T-cell (primary cell): ENCODE measurements around the gene SEC61A1. TPM values are rescaled to one million over a fixed set of nuclear protein-coding genes. Genes with fewer than 3 reads are reported as not detected.

Experiments
- ATAC-seq, 4 experiments: fragments of 200-7000 bp in 3 of 4; fragments of 150-1000 bp in 1 of 4; cut with Tn5 transposase; replicated peaks in 1 of 4; 1 replicate in 3 of 4; 2 replicates in 1 of 4; pipeline ENCODE4 v1.10.0; 2021; ENCODE audit warnings: moderate library complexity in 3 of 4, mild to moderate bottlenecking in 2 of 4, moderate number of reproducible peaks in 1 of 4
- CTCF ChIA-PET, 2 donors: fragments of 300-600 bp; sonication (Branson Sonifier 250); formaldehyde crosslinking; loops; one replicate each; lab custom pipeline; 2022; ENCODE audit warnings: antibody characterized with exemption in 2 of 2; lab: Charles Lee
- POLR2A ChIA-PET, 2 donors: fragments of 300-600 bp; sonication (Branson Sonifier 250); formaldehyde crosslinking; loops; one replicate each; lab custom pipeline; 2022; ENCODE audit warnings: antibody characterized with exemption in 2 of 2; lab: Charles Lee
- DNase-seq, 35 experiments: peaks; one replicate each; pipeline versions ENCODE4 v3.0.0 to v3.0.0-alpha.2; 2013 to 2023
- H3K27ac ChIP-seq: one replicate; pipeline ENCODE4 v1.5.1; 2013; ENCODE audit warnings: low read length
- H3K27me3 ChIP-seq, 2 experiments: replicated peaks in 1 of 2; 1 replicate in 1 of 2; 2 replicates in 1 of 2; pipeline versions ENCODE4 v1.6.1 to v1.7.0; 2013; ENCODE audit warnings: low read length in 1 of 2, mixed read lengths in 1 of 2; ENCODE audit not compliant: control insufficient read depth in 2 of 2, insufficient read depth in 2 of 2; ENCODE audit errors: extremely low read depth in 1 of 2
- H3K36me3 ChIP-seq, 2 donors: 1 replicate in 1 of 2; 2 replicates in 1 of 2; pipeline versions ENCODE4 v1.6.1 to v1.7.0; 2013; ENCODE audit warnings: low read length in 1 of 2; ENCODE audit not compliant: control insufficient read depth in 2 of 2, insufficient read depth in 1 of 2; ENCODE audit errors: extremely low read depth in 1 of 2
- H3K4me1 ChIP-seq, 2 experiments: 1 replicate in 1 of 2; 2 replicates in 1 of 2; pipeline versions ENCODE4 v1.6.1 to v1.7.0; 2013; ENCODE audit warnings: low read length in 2 of 2, mixed read lengths in 1 of 2; ENCODE audit not compliant: insufficient read depth in 2 of 2, control insufficient read depth in 1 of 2; ENCODE audit errors: extremely low read depth in 1 of 2
- H3K4me3 ChIP-seq, 2 donors: 1 replicate in 1 of 2; 2 replicates in 1 of 2; pipeline versions ENCODE4 v1.5.1 to v1.7.0; 2013; ENCODE audit warnings: mild to moderate bottlenecking in 2 of 2, low read length in 1 of 2, moderate library complexity in 1 of 2; ENCODE audit not compliant: control insufficient read depth in 1 of 2; ENCODE audit errors: extremely low read depth in 1 of 2
- H3K9me3 ChIP-seq: 2 replicates; pipeline ENCODE4 v1.7.0; 2013
- H3K27ac Mint-ChIP-seq, 2 donors: one replicate each; pipeline ENCODE4 v1.8.0; 2020 to 2021; ENCODE audit warnings: mild to moderate bottlenecking in 2 of 2, mixed read lengths in 2 of 2
- H3K27me3 Mint-ChIP-seq, 2 donors: one replicate each; pipeline ENCODE4 v1.8.0; 2021 to 2022; ENCODE audit warnings: mixed read lengths in 2 of 2
- H3K36me3 Mint-ChIP-seq: one replicate; pipeline ENCODE4 v1.8.0; 2021; ENCODE audit warnings: mixed read lengths
- H3K4me1 Mint-ChIP-seq, 3 donors: one replicate each; pipeline ENCODE4 v1.8.0; 2020 to 2022; ENCODE audit warnings: mixed read lengths in 3 of 3, mild to moderate bottlenecking in 1 of 3
- H3K4me3 Mint-ChIP-seq, 3 donors: one replicate each; pipeline ENCODE4 v1.8.0; 2020 to 2022; ENCODE audit warnings: mild to moderate bottlenecking in 3 of 3, mixed read lengths in 3 of 3, moderate library complexity in 3 of 3
- H3K9me3 Mint-ChIP-seq, 3 donors: one replicate each; pipeline ENCODE4 v1.8.0; 2020 to 2022; ENCODE audit warnings: mixed read lengths in 3 of 3
- WGBS: methylation state at CpG from one replicate; pipeline ENCODE4 v1.1.5; 2013; ENCODE audit warnings: missing lambda C conversion rate; ENCODE audit not compliant: insufficient coverage; 5-methylcytosine and 5-hydroxymethylcytosine counted together
- total RNA-seq, 35 experiments: library from RNA in 6 of 35; stranded (reverse) in 6 of 35; fragments of 120-200 nt in 1 of 35; gene quantifications; one replicate each; pipeline versions ENCODE4 v1.2.1 to v1.2.4 and lab custom pipeline; 2013 to 2026

Gene SEC61A1
- total RNA-seq, 5 donors from 2014 or later (not counting 1 experiment from before 2014, with no cell fraction given), result 120 to 156 (median 135) TPM

- peaks cover 61% of the 10 kb centered on the region for H3K36me3 Mint-ChIP-seq
- CTCF ChIA-PET, result no interaction called here
- no peaks in the 10 kb centered on the region for H3K9me3 Mint-ChIP-seq
- Histone ChIP-seq H3K27me3 (peaks cover 0 to 15% of the 10 kb centered on the region in 2 experiments), H3K4me3 (no peak overlapping the region), H3K27ac (no peak overlapping the region), H3K9me3 (no peaks in the 10 kb centered on the region), H3K4me1 (peaks cover 3 to 11% of the 10 kb centered on the region in 2 experiments), H3K36me3 (peaks cover 8 to 56% of the 10 kb centered on the region in 2 donors)
- H3K4me1 Mint-ChIP-seq, result peaks cover 0 to 6% (median 3%) of the 10 kb centered on the region in 3 donors
- ATAC-seq (no peak), DNase-seq (no peak)
- POLR2A ChIA-PET, result no interaction called here
- WGBS, result 100% methylated on average over 5 of the region's 6 CpGs
- no peak overlapping the region for H3K4me3 Mint-ChIP-seq
- H3K27me3 Mint-ChIP-seq, result no peaks in the 10 kb centered on the region
- no peak overlapping the region for H3K27ac Mint-ChIP-seq
Measured at GRCh38 chr3:128081226-128081625, 29.0 kb downstream of the SEC61A1 start.

GRCh38 chr3:128081846-128082245 is 29.6 kb downstream of the SEC61A1 start:
- H3K27me3 Mint-ChIP-seq, result no peaks in the 10 kb centered on the region
- POLR2A ChIA-PET, result no interaction called here
- Histone ChIP-seq H3K36me3 (peaks cover 8 to 62% of the 10 kb centered on the region in 2 donors), H3K27me3 (peaks cover 0 to 10% of the 10 kb centered on the region in 2 experiments), H3K4me1 (peaks cover 0 to 6% of the 10 kb centered on the region in 2 experiments), H3K27ac (no peak overlapping the region), H3K9me3 (no peaks in the 10 kb centered on the region), H3K4me3 (no peak overlapping the region)
- no peak overlapping the region for H3K4me3 Mint-ChIP-seq
- 100% methylated on average over 1 of the region's 4 CpGs for WGBS
- no peak for DNase-seq
- CTCF ChIA-PET, result no interaction called here
- H3K4me1 Mint-ChIP-seq, result peaks cover 0 to 6% (median 0%) of the 10 kb centered on the region in 3 donors
- H3K36me3 Mint-ChIP-seq, result peaks cover 67% of the 10 kb centered on the region
- no peak for ATAC-seq
- H3K9me3 Mint-ChIP-seq, result no peaks in the 10 kb centered on the region
- no peak overlapping the region for H3K27ac Mint-ChIP-seq

- Mint-ChIP-seq H3K27me3 (no peaks in the 10 kb centered on the region), H3K4me3 (no peak overlapping the region), H3K36me3 (peaks cover 74% of the 10 kb centered on the region), H3K27ac (no peak overlapping the region), H3K4me1 (peaks cover 0 to 3% (median 0%) of the 10 kb centered on the region in 3 donors), H3K9me3 (no peaks in the 10 kb centered on the region)
- whole genome bisulfite sequencing, result 97% methylated on average over 9 of the region's 10 CpGs
- ChIA-PET CTCF (no interaction called here), POLR2A (no interaction called here)
- Histone ChIP-seq H3K4me1 (peaks cover 0 to under 1% of the 10 kb centered on the region in 2 experiments), H3K27ac (no peak overlapping the region), H3K27me3 (peaks cover 0 to 6% of the 10 kb centered on the region in 2 experiments), H3K36me3 (peaks cover 8 to 69% of the 10 kb centered on the region in 2 donors), H3K9me3 (no peaks in the 10 kb centered on the region), H3K4me3 (no peak overlapping the region)
- DNase-seq (peak in 1 of 35 experiments; percentile 4), ATAC-seq (no peak)
Measured at GRCh38 chr3:128082546-128082945, 30.3 kb downstream of the SEC61A1 start.

- ChIA-PET CTCF (no interaction called here), POLR2A (no interaction called here)
- peaks cover 75% of the 10 kb centered on the region for H3K36me3 Mint-ChIP-seq
- H3K4me1 Mint-ChIP-seq, result no peaks in the 10 kb centered on the region
- no peaks in the 10 kb centered on the region for H3K9me3 Mint-ChIP-seq
- H3K27me3 ChIP-seq, result peaks cover 0 to 5% of the 10 kb centered on the region in 2 experiments
- H3K9me3 ChIP-seq, result no peaks in the 10 kb centered on the region
- 97% methylated on average over 10 of the region's 10 CpGs for WGBS
- H3K4me1 ChIP-seq, result no peaks in the 10 kb centered on the region
- H3K4me3 Mint-ChIP-seq, result no peak overlapping the region
- H3K27ac Mint-ChIP-seq, result no peak overlapping the region
- DNase-seq, result no peak
- H3K4me3 ChIP-seq, result no peak overlapping the region
- no peak for ATAC-seq
- no peaks in the 10 kb centered on the region for H3K27me3 Mint-ChIP-seq
- peaks cover 8 to 72% of the 10 kb centered on the region in 2 donors for H3K36me3 ChIP-seq
- H3K27ac ChIP-seq, result no peak overlapping the region
Measured at GRCh38 chr3:128083396-128083795, 31.2 kb downstream of the SEC61A1 start.

- DNase-seq (no peak), ATAC-seq (no peak)
- Histone ChIP-seq H3K9me3 (no peaks in the 10 kb centered on the region), H3K27me3 (peaks cover 0 to under 1% of the 10 kb centered on the region in 2 experiments), H3K36me3 (peaks cover 8 to 75% of the 10 kb centered on the region in 2 donors), H3K27ac (no peak overlapping the region), H3K4me1 (no peaks in the 10 kb centered on the region), H3K4me3 (no peak overlapping the region)
- 80% methylated on average over 1 of the region's 9 CpGs for WGBS
- Mint-ChIP-seq H3K4me1 (no peaks in the 10 kb centered on the region), H3K9me3 (no peaks in the 10 kb centered on the region), H3K36me3 (peaks cover 68% of the 10 kb centered on the region), H3K27ac (no peak overlapping the region), H3K27me3 (no peaks in the 10 kb centered on the region), H3K4me3 (no peak overlapping the region)
- POLR2A ChIA-PET, result interaction anchor here in 1 of 2 donors (0.5 kb wide), 1 partner anchor 32 kb away, joined by 3 read pairs; no protein-coding TSS in a partner anchor
- CTCF ChIA-PET, result no interaction called here
Measured at GRCh38 chr3:128083980-128084674, 31.9 kb downstream of the SEC61A1 start.

GRCh38 chr3:128084675-128085021 is 32.4 kb downstream of the SEC61A1 start:
- DNase-seq (no peak), ATAC-seq (no peak)
- H3K27ac ChIP-seq, result no peak overlapping the region
- H3K27me3 Mint-ChIP-seq, result no peaks in the 10 kb centered on the region
- no peaks in the 10 kb centered on the region for H3K27me3 ChIP-seq
- H3K27ac Mint-ChIP-seq, result no peak overlapping the region
- H3K36me3 Mint-ChIP-seq, result peaks cover 63% of the 10 kb centered on the region
- no peaks in the 10 kb centered on the region for H3K9me3 Mint-ChIP-seq
- H3K4me3 ChIP-seq, result no peak overlapping the region
- H3K9me3 ChIP-seq, result no peaks in the 10 kb centered on the region
- ChIA-PET CTCF (no interaction called here), POLR2A (interaction anchor here in 1 of 2 donors (0.5 kb wide), 1 partner anchor 32 kb away, joined by 3 read pairs; no protein-coding TSS in a partner anchor)
- peaks cover 8 to 75% of the 10 kb centered on the region in 2 donors for H3K36me3 ChIP-seq
- no peaks in the 10 kb centered on the region for H3K4me1 ChIP-seq
- WGBS, result 98% methylated on average over 5 of the region's 6 CpGs
- H3K4me1 Mint-ChIP-seq, result no peaks in the 10 kb centered on the region
- H3K4me3 Mint-ChIP-seq, result no peak overlapping the region
